IMR-90 (cell line): ENCODE data around the gene STEAP4. TPM values are rescaled to one million over a fixed set of nuclear protein-coding genes. Genes with fewer than 3 reads are reported as not detected.

ENCODE experiments used
- ATAC-seq: fragments of 200-7000 bp; cut with Tn5 transposase; 2 replicates; pipeline ENCODE4 v1.9.1; 2020; ENCODE audit warnings: low read depth, mild to moderate bottlenecking, moderate library complexity
- BruUV-seq: library from RNA; stranded (reverse); fragments of 400-500 nt; replicated peaks from 2 replicates; lab custom pipeline; 2021; lab: Mats Ljungman, UMichigan
- CTCF ChIA-PET: fragments of 300-600 bp; formaldehyde crosslinking; extraction: SDS; loops from one replicate; lab custom pipeline; 2021; ENCODE audit warnings: antibody characterized with exemption; lab: Yijun Ruan, JAX
- POLR2A ChIA-PET: fragments of 300-600 bp; sonication (Branson Sonifier 250); formaldehyde crosslinking; loops from one replicate; lab custom pipeline; 2022; ENCODE audit warnings: antibody characterized with exemption; ENCODE audit not compliant: unreplicated experiment; lab: Charles Lee
- DNase-seq: peaks from one replicate; pipeline ENCODE4 v3.0.0; 2013
- H2AFZ ChIP-seq: replicated peaks from 2 replicates; pipeline ENCODE3; 2013; ENCODE audit warnings: low read length, mild to moderate bottlenecking; ENCODE audit not compliant: poor library complexity
- H2AK5ac ChIP-seq: 2 replicates; pipeline ENCODE4 v1.6.1; 2013; ENCODE audit warnings: low read depth, low read length, inconsistent platforms
- H2AK9ac ChIP-seq: replicated peaks from 2 replicates; pipeline ENCODE3; 2013; ENCODE audit warnings: mild to moderate bottlenecking, low read depth, low read length, moderate library complexity; ENCODE audit not compliant: poor library complexity
- H2BK120ac ChIP-seq: 2 replicates; pipeline ENCODE4 v1.6.1; 2013; ENCODE audit warnings: low read depth, low read length, inconsistent platforms
- H2BK15ac ChIP-seq: 3 replicates; pipeline ENCODE4 v1.6.1; 2013; ENCODE audit warnings: low read depth, low read length, inconsistent platforms
- H2BK20ac ChIP-seq: 2 replicates; pipeline ENCODE4 v1.6.1; 2013; ENCODE audit warnings: low read depth, mild to moderate bottlenecking, inconsistent platforms, low read length, moderate library complexity
- H2BK5ac ChIP-seq: 2 replicates; pipeline ENCODE4 v1.6.1; 2013; ENCODE audit warnings: mild to moderate bottlenecking, low read depth, low read length, inconsistent platforms; ENCODE audit not compliant: poor library complexity, severe bottlenecking
- H3K14ac ChIP-seq: replicated peaks from 2 replicates; pipeline ENCODE4 v1.6.1; 2013; ENCODE audit warnings: low read depth, low read length, inconsistent platforms
- H3K18ac ChIP-seq: 2 replicates; pipeline ENCODE4 v1.6.1; 2013; ENCODE audit warnings: low read depth, low read length, control low read depth
- H3K23ac ChIP-seq: 2 replicates; pipeline ENCODE4 v1.6.1; 2013; ENCODE audit warnings: low read depth, low read length, inconsistent platforms
- H3K27ac ChIP-seq: 2 replicates; pipeline ENCODE4 v1.5.1; 2013; ENCODE audit warnings: mild to moderate bottlenecking, control low read depth, low read length; ENCODE audit not compliant: insufficient read depth
- H3K27me3 ChIP-seq: 2 replicates; pipeline ENCODE4 v1.6.1; 2013; ENCODE audit warnings: low read length; ENCODE audit not compliant: control insufficient read depth, insufficient read depth
- H3K36me3 ChIP-seq: 2 replicates; pipeline ENCODE4 v1.6.1; 2013; ENCODE audit warnings: low read length, mixed read lengths; ENCODE audit not compliant: control insufficient read depth, insufficient read depth
- H3K4ac ChIP-seq: 2 replicates; pipeline ENCODE4 v1.6.1; 2013; ENCODE audit warnings: low read depth, low read length, inconsistent platforms
- H3K4me1 ChIP-seq: 2 replicates; pipeline ENCODE4 v1.6.1; 2013; ENCODE audit warnings: low read length, mixed read lengths; ENCODE audit not compliant: control insufficient read depth, insufficient read depth
- H3K4me2 ChIP-seq: 2 replicates; pipeline ENCODE4 v1.6.1; 2013; ENCODE audit warnings: low read depth, mild to moderate bottlenecking, control low read depth, low read length, moderate library complexity
- H3K4me3 ChIP-seq: 2 replicates; pipeline ENCODE4 v1.5.1; 2013; ENCODE audit warnings: low read depth, mild to moderate bottlenecking, control low read depth, low read length, moderate library complexity; ENCODE audit not compliant: insufficient read depth
- H3K56ac ChIP-seq: 2 replicates; pipeline ENCODE4 v1.6.1; 2013; ENCODE audit warnings: low read length, inconsistent platforms; ENCODE audit not compliant: insufficient read depth; ENCODE audit errors: extremely low read depth
- H3K79me1 ChIP-seq, 2 experiments: 2 replicates each; pipeline ENCODE4 v1.6.1; 2013; ENCODE audit warnings: low read length in 2 of 2, inconsistent platforms in 1 of 2, low read depth in 1 of 2
- H3K9ac ChIP-seq: 2 replicates; pipeline ENCODE4 v1.6.1; 2013; ENCODE audit warnings: low read depth, low read length, control low read depth
- H3K9me1 ChIP-seq: 2 replicates; pipeline ENCODE4 v1.6.1; 2013; ENCODE audit warnings: low read length, inconsistent platforms; ENCODE audit not compliant: insufficient read depth
- H3K9me3 ChIP-seq: 2 replicates; pipeline ENCODE4 v1.6.1; 2013; ENCODE audit warnings: low read length; ENCODE audit not compliant: control insufficient read depth, insufficient read depth
- H4K20me1 ChIP-seq: 2 replicates; pipeline ENCODE4 v1.6.1; 2013; ENCODE audit warnings: low read length, inconsistent platforms; ENCODE audit not compliant: insufficient read depth
- H4K5ac ChIP-seq: 2 replicates; pipeline ENCODE4 v1.6.1; 2013; ENCODE audit warnings: mild to moderate bottlenecking, low read depth, low read length, control low read depth
- H4K8ac ChIP-seq, 2 experiments: 2 replicates each; pipeline ENCODE4 v1.6.1; 2013; ENCODE audit warnings: low read depth in 2 of 2, low read length in 2 of 2, control low read depth in 1 of 2, inconsistent platforms in 1 of 2
- H4K91ac ChIP-seq: 2 replicates; pipeline ENCODE4 v1.6.1; 2013; ENCODE audit warnings: low read depth, low read length, inconsistent platforms; ENCODE audit not compliant: insufficient read depth
- RAD21 ChIP-seq: IDR thresholded peaks from 2 replicates; pipeline ENCODE4 v1.6.1; 2012; ENCODE audit warnings: low read length, improper control_type of control experiment
- dilution Hi-C: fragments of 300-500 bp; cut with HindIII; formaldehyde crosslinking; loops from one replicate; pipeline ENCODE4 v1.14.3; 2018; ENCODE audit warnings: low sequenced_read_pairs; ENCODE audit not compliant: unreplicated experiment
- in situ Hi-C: fragments of 300-500 bp; cut with MboI; formaldehyde crosslinking; loops from 3 replicates; pipeline ENCODE4 v1.14.3; 2019; ENCODE audit warnings: low sequenced_read_pairs, inconsistent platforms, mixed read lengths
- intact Hi-C: fragments of 100-400 bp; cut with micrococcal nuclease; formaldehyde crosslinking; loops from 2 replicates; pipeline ENCODE4 v1.10.0; 2022
- polyA plus RNA-seq, 3 experiments: library from polyadenylated mRNA; depleted of rRNA; stranded (reverse); fragments of >200 nt; gene quantifications; 2 replicates each; pipeline ENCODE4 v1.2.3, GENCODE V29; 2012; ENCODE audit warnings: low replicate concordance in 1 of 3
- total RNA-seq: library from RNA; depleted of rRNA; stranded (reverse); fragments of >200 nt; gene quantifications from 2 replicates; pipeline ENCODE4 v1.2.3, GENCODE V29; 2012
- TF ChIP-seq, protein P1 (sequence below): conservative IDR thresholded peaks from 2 replicates; pipeline ENCODE4 v1.5.1; 2012; ENCODE audit warnings: mild to moderate bottlenecking, low read depth, low read length, improper control_type of control experiment

Gene STEAP4
- total and polyA plus RNA-seq, 2 of the 4 experiments (the other 2 are of a cell fraction), result not detected

DNA sequence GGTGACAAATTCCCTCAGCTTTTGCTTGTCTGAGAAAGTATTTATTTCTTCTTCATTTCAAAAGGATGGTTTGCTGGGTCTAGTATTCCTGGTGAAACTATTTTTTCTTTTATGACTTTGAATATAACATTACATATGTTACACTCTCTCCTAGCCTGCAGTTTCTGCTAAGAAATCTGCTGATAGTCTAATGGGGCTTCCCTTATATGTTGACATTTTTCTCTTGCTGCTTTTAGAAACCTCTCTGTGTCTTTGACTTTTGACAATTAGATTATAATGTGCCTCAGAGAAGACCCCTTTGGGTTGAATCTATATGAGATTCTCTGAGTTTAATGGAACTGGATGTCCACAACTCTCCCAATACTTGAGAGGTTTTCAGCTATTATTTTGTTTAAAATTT lies 53.1 kb downstream of the STEAP4 start:
- H3K27me3 ChIP-seq, result no peaks in the 10 kb centered on the region
- no peak overlapping the region for H4K5ac ChIP-seq
- H3K9ac ChIP-seq, result no peak overlapping the region
- H2AK9ac ChIP-seq, result no peak overlapping the region
- no peak overlapping the region for H3K4ac ChIP-seq
- H3K14ac ChIP-seq, result no peak overlapping the region
- H4K91ac ChIP-seq, result no peak overlapping the region
- POLR2A ChIA-PET, result no interaction called here
- H3K18ac ChIP-seq, result no peak overlapping the region
- CTCF ChIA-PET, result no interaction called here
- no peak overlapping the region for H3K4me2 ChIP-seq
- no peaks in the 10 kb centered on the region for H3K79me1 ChIP-seq
- H3K36me3 ChIP-seq, result no peaks in the 10 kb centered on the region
- H2BK20ac ChIP-seq, result no peak overlapping the region
- no peaks in the 10 kb centered on the region for H3K4me1 ChIP-seq
- H4K8ac ChIP-seq, result no peak overlapping the region
- H3K27ac ChIP-seq, result no peak overlapping the region
- ATAC-seq, result no peak
- no peaks in the 10 kb centered on the region for H4K20me1 ChIP-seq
- no peak overlapping the region for H2AFZ ChIP-seq
- intact Hi-C loops, result no loop called here
- no peak overlapping the region for H3K56ac ChIP-seq
- H3K9me1 ChIP-seq, result no peaks in the 10 kb centered on the region
- no peak overlapping the region for H2AK5ac ChIP-seq
- H2BK15ac ChIP-seq, result no peak overlapping the region
- no peak for DNase-seq
- dilution Hi-C loops, result no loop called here
- no peak overlapping the region for H2BK120ac ChIP-seq
- in situ Hi-C loops, result loop anchor here (25.0 kb wide), 1 partner anchor 1834 kb away; no protein-coding TSS in a partner anchor
- no peak for TF ChIP-seq RAD21
- TF ChIP-seq, protein P1, sequence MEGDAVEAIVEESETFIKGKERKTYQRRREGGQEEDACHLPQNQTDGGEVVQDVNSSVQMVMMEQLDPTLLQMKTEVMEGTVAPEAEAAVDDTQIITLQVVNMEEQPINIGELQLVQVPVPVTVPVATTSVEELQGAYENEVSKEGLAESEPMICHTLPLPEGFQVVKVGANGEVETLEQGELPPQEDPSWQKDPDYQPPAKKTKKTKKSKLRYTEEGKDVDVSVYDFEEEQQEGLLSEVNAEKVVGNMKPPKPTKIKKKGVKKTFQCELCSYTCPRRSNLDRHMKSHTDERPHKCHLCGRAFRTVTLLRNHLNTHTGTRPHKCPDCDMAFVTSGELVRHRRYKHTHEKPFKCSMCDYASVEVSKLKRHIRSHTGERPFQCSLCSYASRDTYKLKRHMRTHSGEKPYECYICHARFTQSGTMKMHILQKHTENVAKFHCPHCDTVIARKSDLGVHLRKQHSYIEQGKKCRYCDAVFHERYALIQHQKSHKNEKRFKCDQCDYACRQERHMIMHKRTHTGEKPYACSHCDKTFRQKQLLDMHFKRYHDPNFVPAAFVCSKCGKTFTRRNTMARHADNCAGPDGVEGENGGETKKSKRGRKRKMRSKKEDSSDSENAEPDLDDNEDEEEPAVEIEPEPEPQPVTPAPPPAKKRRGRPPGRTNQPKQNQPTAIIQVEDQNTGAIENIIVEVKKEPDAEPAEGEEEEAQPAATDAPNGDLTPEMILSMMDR, result no peak
- no peak overlapping the region for H2BK5ac ChIP-seq
- H3K23ac ChIP-seq, result no peak overlapping the region
- no TSS peak for BruUV-seq
- H3K9me3 ChIP-seq, result peaks cover 5% of the 10 kb centered on the region
- no peak overlapping the region for H3K4me3 ChIP-seq
